SH-SY5Y (cell line): ENCODE measurements around the gene SRSF2.

Experiments
- GATA2 ChIP-seq: IDR thresholded peaks from 2 replicates; pipeline ENCODE4 v1.6.1; 2011; ENCODE audit warnings: mild to moderate bottlenecking, low read depth, low read length
- GATA3 ChIP-seq: IDR thresholded peaks from 2 replicates; pipeline ENCODE4 v1.6.1; 2011; ENCODE audit warnings: low read depth, mild to moderate bottlenecking, low read length, moderate library complexity

SRSF2 gene, protein sequence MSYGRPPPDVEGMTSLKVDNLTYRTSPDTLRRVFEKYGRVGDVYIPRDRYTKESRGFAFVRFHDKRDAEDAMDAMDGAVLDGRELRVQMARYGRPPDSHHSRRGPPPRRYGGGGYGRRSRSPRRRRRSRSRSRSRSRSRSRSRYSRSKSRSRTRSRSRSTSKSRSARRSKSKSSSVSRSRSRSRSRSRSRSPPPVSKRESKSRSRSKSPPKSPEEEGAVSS

DNA sequence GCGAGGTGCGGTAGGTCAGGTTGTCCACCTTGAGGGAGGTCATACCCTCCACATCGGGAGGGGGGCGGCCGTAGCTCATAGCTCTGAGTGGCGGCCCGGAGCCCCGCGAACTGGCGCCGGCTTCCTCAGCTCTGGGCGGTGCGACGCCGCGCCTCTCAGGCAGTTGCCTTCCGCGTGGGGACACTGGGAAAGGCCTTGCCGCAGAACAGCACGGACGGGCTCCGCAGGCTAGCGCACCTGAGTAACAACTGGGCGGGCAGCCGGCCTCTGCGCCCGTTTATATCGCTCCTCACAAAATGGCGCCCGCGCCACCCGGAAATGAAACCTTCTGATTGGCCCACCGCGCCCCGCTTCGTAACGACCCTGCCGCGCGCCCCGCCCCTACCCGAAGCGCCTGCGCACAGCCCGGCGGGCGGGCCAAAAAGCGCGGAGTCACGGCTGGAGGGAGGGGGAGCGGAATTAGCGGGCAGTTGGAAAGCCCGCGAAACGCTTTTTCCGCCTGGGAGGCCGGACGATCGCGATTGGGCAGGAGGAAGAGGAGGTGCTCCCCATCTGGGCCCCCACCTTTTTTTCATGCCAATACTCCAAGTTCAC, at the start of gene SRSF2:
Gene SRSF2, minus strand, starts transcription at position 250 of the 594 bp plus-strand sequence. Its CDS starts 171 bp downstream, at position 79.
- TF ChIP-seq GATA2 (no peak; the same call in 1 of the 2 replicates), GATA3 (no peak)

DNA sequence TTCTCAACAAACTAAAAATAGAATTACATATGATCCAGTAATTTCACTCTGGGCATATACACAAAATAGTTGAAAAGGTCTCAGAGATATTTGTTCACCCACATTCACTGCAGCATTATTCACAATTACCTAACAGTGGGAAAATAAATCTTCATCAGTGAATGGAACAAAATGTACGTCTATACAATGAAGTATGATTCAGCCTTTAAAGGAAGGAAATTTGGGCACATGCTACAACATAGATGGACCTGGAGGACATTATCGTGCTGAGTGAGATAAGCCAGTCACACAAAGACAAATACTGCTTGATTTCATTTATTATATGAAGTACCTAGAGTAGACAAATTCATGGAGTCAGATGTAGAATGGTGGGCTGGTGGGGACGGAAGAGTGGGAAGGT, 47.8 kb upstream of the SRSF2 start:
- TF ChIP-seq GATA2 (no peak), GATA3 (no peak)

DNA sequence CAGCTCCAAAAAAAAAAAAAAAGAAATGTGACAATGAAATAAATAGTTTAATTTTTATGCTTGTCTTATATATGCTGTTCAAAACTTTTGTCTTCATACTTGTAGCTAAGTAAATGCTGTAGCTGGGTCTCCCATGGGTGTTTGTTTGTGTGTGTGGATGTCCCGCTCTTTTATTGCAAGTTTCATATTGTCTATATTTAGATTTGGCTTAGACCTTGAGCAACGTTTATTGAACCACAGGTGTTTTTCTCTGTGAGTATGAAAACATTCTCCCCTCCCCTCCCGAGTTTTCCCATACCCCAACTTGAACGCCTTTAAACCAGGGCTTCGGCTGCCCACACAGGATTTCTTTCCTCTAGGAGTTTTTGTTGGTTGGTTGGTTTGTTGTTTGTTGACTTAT, 46.0 kb upstream of the SRSF2 start:
- TF ChIP-seq GATA2 (no peak), GATA3 (no peak)

DNA sequence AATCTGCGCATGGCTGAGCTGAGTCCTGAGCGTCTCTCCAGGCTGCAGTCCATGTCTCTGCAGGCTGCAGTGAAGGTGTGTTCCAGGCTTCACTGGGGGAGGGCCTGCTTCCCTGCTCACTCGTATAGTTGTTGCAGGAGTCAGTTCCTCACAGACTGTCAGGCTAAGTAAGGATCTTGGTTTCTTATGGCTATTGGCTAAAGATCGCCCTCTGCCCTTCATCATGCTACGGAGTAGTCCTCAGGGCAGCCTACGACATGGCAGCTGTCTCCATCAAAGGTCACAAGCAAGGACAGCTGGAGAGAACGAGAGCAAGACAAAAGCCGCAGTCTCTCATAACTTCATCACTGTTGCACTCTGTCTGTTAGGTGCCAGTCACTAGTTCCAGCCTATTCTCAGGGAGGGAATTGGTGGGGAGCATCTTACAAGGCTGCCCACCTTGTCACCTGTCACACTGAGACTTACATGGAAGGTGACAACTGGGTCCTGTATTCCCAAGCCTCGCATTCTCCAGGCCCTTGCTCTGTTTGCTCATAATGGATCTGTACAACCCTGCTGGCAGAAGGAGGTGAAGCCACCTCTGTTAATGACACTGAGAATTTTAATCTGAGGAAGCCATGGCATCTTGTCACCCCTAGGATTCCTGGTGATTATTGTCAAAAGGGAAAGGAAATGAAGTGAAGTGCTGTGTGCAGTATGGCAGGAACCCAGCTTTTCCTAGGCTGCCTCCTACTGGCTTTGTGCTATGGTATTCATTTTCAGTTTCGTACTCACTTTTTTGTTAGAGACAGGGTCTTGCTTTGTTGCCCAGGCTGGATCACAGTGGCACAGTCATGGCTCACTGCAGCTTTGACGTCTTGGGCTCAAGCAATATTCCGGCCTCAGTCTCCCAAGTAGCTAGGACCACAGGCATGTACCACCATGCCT, 44.2 kb upstream of the SRSF2 start:
- no peak for TF ChIP-seq GATA2

DNA sequence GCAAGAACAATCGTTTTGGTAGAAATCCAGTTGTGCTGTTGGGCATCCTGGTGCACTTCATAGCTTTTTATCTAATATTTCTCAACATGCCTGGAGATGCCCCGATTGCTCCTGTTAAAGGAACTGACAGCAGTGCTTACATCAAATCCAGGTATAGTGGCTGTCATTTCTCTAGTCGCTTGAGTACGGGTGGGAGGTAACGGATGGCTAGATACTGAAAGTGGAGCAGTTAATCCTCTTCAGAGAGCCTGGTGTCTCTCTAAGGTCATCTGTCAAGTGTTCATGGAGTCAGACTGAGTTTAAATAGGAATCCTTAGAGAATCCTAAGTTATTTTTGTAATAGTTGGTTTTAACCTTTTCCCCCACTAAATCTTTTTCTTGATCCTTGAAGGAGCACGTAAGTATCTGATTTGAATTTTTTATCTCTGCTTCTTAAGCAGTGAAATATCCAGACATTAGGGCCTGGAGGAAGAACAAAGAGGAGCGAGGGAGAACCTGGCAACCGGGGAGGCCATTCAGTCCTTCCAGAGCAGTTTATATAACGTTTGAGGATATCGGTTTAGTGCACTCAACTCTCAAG, 38.0 kb upstream of the SRSF2 start:
- TF ChIP-seq GATA3: no peak

DNA sequence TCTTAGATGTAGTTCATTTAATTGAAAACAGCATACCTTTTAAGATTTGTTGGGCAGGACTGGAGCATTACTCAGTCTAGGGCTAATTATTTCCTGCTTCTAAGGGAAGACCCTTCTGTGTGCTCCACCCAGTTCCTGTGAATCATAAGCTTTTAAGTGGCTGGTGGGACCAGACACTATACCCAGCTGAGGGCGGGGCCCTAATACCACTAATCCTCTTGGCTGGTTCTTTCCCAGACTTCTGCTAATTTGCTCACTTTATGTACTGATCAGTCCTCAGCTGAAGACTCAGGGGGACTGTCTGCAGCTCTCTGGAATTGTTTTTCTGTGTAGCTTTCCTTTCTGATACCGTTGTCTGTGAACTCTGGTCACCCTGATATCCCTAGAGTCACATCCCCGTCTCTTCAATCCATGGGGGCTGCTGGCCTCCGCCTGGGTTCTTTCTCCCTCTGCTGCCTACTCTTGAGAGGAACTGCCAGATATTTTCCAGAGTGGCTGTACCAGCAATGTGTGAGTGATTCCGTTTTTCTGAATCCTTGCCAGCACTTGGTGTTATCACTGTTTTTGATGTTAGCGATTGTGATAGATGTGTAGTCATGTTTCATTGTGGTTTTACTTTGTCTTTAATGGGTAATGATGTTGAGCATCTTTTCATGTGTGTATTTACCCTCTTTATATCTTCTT, 35.9 kb upstream of the SRSF2 start:
- no peak for TF ChIP-seq GATA2
- TF ChIP-seq GATA3: no peak

DNA sequence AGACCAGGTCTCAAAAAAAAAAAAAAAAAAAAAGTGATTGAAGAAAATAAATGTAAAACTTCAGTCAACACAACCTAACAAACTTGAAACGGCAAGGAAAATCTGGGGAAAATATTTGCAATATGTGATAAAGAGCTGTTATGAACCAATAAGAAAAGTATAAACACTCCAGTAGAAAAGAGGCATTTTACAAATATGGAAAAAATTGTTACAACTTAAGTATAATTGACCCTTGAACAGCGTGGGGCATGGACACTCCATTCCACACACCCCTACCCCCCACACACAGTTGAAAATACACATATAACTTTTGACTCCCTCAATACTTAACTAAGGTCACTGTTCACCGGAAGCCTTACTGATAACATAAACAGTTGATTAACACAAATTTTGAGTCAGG, 21.4 kb upstream of the SRSF2 start:
- no peak for TF ChIP-seq GATA2
- no peak for TF ChIP-seq GATA3

DNA sequence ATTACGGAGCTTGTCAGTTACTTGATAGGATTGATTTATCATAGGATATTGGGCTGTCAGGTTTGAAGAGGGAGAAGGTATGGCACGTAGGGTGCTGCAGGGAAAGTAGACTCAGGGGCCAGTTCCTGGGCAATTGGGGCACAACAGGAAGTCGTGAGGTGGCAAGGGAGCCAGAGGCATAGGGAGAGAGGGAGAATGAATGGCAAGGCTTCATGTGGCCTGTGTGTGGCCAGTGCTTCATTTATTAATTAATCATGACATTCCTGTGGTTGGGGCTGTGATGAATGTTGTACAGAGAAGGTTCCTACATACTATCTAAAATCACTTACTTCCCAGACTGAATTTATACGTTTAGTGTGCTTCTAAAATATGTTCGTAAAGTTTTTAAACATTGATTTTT, 20.1 kb upstream of the SRSF2 start:
- TF ChIP-seq GATA2 (no peak), GATA3 (no peak)

DNA sequence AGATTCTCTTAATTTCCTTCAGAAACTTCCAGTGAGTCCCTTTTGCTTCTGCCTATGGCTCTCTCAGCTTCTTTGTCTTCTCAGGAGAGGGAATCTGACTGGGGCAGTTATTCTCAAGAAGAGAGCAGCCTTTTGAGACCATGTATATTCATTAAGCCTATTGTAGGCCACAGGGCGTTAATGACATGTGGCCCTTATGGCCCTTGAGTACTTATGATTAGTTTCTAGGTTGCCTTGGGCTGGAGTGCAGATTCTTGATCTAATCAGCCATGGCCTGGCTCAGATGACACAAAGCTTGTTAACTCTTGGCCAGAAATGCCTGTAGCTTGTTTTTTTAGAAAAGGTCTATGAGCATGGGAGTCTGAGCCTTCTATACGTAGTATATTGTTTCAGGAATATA, 18.2 kb upstream of the SRSF2 start:
- no peak for TF ChIP-seq GATA2
- TF ChIP-seq GATA3: no peak

DNA sequence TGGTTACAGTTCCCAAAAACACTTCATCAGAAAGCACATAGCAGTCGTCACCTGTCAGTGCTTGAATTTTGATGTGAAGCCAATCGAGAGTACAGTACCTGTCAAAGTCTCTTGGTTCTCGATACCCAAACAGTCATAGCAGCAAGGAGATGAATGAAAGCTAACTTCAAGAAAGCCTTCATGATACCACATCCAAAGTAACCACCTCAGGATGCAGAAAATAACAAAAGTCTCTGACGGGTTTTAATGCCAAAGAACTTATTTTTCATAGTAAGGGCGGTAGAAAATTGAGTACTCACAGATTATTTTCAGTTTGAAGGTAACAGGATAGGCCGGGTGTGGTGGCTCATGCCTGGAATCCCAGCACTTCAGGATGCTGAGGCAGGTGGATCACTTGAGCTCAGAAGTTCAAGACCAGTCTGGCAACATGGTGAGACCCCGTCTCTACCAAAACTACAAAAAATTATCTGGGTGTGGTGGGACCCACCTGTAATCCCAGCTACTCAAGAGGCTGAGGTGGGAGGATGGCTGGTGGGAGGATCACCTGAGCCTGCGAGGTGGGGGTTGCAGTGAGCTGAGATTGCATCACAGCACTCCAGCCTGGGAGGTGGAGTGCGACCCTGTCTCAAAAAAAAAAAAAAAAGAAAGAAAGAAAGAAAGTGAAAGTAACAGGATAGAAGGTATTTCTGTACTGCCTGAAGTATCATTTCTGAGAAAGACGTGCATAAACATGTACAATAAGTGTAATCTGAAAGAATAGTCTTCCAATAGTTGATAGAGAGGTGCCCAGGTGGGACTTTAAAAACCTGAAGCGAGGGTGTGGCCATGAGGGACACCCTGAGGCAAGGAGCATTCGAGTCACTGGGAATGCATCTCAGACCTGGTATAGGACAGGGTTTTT, 16.2 kb upstream of the SRSF2 start:
- no peak for TF ChIP-seq GATA3
- TF ChIP-seq GATA2: no peak

DNA sequence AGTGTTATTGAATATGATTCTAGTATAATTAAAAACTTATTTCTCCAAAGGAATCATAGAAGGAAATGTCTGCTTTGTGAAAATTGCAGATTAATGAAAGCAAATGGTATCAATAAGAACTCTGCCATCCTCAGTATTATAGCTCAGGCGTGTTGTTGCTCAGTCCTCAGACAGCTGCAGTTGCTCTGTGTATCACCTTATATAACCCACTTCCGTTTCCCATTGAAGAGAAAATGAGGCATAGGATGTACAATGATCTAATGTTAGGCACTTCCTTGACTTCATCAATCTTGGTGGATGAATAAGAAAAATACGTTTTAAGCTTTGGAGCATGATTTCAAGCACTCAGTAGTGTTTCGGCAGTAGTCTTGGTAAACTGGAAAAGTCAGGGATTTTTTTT, 14.9 kb upstream of the SRSF2 start:
- TF ChIP-seq GATA3: no peak
- no peak for TF ChIP-seq GATA2

DNA sequence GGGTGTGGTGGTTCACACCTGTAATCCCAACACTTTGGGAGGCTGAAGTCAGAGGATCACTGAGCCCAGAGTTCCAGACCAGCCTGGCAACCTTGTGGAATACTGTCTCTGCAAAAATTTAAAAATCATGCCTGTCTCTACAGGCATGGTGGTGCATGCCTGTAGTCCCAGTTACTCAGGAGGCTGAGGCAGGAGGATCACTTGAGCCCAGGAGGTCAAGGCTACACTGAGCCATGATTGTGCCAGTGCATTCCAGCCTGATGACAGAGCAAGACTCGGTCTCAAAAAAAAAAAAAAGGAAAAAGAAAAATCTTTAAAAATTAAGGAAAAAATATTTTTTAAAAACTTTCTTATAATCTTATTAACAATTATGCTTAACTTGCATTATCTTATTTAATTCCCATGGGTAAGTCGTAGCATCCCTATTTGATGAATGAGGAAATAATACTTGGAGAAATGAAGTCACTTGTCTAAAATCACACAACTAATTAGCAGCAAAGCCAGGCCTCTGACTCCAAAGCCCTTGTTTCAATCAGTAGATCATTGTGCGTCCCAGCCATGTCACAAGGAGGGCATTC, 14.4 kb upstream of the SRSF2 start:
- TF ChIP-seq GATA2 (no peak), GATA3 (no peak)

DNA sequence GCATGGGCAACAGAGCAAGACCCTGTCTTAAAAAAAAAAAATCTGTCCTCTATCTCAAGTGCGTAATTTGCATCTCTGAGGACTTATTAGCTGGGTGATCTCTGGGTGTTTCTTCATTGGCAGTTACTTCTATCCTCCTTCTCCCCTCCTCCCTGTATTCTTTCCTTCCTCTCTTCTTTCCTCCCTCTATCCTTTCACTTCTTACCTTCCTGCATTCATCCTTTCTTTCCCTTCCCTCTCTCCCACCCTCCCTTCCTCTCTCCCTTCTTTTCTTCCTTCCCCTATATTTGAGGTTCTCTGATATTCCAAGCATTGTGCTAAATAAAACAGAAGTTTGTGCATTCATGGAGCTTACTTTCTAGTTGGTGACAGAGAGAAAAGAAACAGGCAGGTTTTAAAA, 11.5 kb upstream of the SRSF2 start:
- TF ChIP-seq GATA3 (no peak), GATA2 (no peak)
